Right forelimb (tissue), 1 donor: ENCODE measurements around the gene PLPP6.

Experiments used
- DNase-seq: peaks from one replicate; pipeline ENCODE4 v3.0.0-alpha.2; 2018

Gene PLPP6

GRCh38 chr9:4662989-4663792 is 1.1 kb downstream of the PLPP6 start:
- DNase-seq, result no peak

GRCh38 chr9:4663956-4664355 is 1.9 kb downstream of the PLPP6 start:
- DNase-seq, result no peak

- no peak for DNase-seq
Observed at GRCh38 chr9:4665357-4665756, 3.3 kb downstream of the PLPP6 start.

- DNase-seq, result peak; percentile 81
Observed at GRCh38 chr9:4666042-4666699, 4.1 kb downstream of the PLPP6 start, which contains the start of gene SPATA6L. TSS of gene SPATA6L (minus strand) at chr9:4666480. CDS start at chr9:4666250, 230 bp downstream.

- no peak for DNase-seq
Observed at GRCh38 chr9:4667681-4668080, 5.6 kb downstream of the PLPP6 start.

GRCh38 chr9:4668604-4669003 is 6.5 kb downstream of the PLPP6 start:
- DNase-seq, result no peak

GRCh38 chr9:4669890-4670289 is 7.8 kb downstream of the PLPP6 start:
- DNase-seq, result no peak

GRCh38 chr9:4670591-4670990 is 8.5 kb downstream of the PLPP6 start:
- no peak for DNase-seq

GRCh38 chr9:4671737-4672136 is 9.6 kb downstream of the PLPP6 start:
- DNase-seq, result no peak

- DNase-seq, result no peak
Observed at GRCh38 chr9:4674783-4675182, 12.7 kb downstream of the PLPP6 start.

GRCh38 chr9:4677392-4677791 is 15.3 kb downstream of the PLPP6 start:
- DNase-seq, result no peak

- no peak for DNase-seq
Observed at GRCh38 chr9:4678679-4679267, 16.7 kb downstream of the PLPP6 start.

GRCh38 chr9:4679268-4680172 is 17.4 kb downstream of the PLPP6 start, which contains the start of gene CDC37L1:
TSS of gene CDC37L1 (plus strand) at chr9:4679569. CDS start at chr9:4679768, 199 bp downstream.
- DNase-seq, result peak; percentile 99

GRCh38 chr9:4680173-4680525 is 18.1 kb downstream of the PLPP6 start:
- DNase-seq, result no peak

GRCh38 chr9:4680750-4681149 is 18.7 kb downstream of the PLPP6 start:
- no peak for DNase-seq

GRCh38 chr9:4684820-4685219 is 22.7 kb downstream of the PLPP6 start:
- DNase-seq, result no peak

- no peak for DNase-seq
Observed at GRCh38 chr9:4686112-4686511, 24.0 kb downstream of the PLPP6 start.

- no peak for DNase-seq
Observed at GRCh38 chr9:4686584-4686983, 24.5 kb downstream of the PLPP6 start.

GRCh38 chr9:4689021-4689420 is 26.9 kb downstream of the PLPP6 start:
- no peak for DNase-seq

- no peak for DNase-seq
Observed at GRCh38 chr9:4689687-4690104, 27.6 kb downstream of the PLPP6 start.

GRCh38 chr9:4690144-4690543 is 28.1 kb downstream of the PLPP6 start:
- DNase-seq, result no peak

GRCh38 chr9:4691795-4692194 is 29.7 kb downstream of the PLPP6 start:
- no peak for DNase-seq

GRCh38 chr9:4700091-4700490 is 38.0 kb downstream of the PLPP6 start:
- DNase-seq, result no peak
